ENCODE results near the gene FBXL7. TPM values are rescaled to one million over a fixed set of nuclear protein-coding genes. Genes with fewer than 3 reads are reported as not detected.

Gene FBXL7
- total and polyA plus RNA-seq, 2 of the 8 experiments (the other 6 are each of a cell fraction or from before 2014, with no cell fraction given) = 17.7 to 17.8 TPM

DNA sequence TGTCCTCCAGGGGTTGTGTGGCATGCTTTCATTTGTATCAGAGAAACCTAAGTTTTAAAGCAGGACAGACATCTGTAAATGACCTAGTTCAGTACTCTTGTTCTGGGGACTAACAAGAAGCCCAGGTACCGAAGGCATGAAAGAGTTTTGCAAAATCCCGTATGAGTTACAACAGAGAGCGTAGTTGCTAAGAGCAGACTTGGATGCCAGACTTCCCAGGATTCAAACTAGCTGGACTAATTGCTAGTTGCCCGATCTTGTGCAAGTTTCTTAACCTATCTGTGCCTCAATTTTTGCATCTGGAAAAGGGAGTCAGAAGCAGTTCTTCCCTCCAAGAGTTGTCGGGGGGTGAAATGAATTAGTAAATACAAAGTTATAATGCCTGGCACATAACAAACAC is 20.9 kb downstream of the FBXL7 start (continued):
- TF ChIP-seq CHD7 (IDR thresholded peaks at IDR 0.05; ENCODE audit: insufficient replicate concordance, low read length) (no peak), NANOG (IDR thresholded peaks at IDR 0.05; ENCODE audit: insufficient read depth, low read depth, low read length, poor library complexity, severe bottlenecking) (no peak), CHD1 (IDR thresholded peaks at IDR 0.05; ENCODE audit: low read depth, low read length) (no peak), BACH1 (IDR thresholded peaks at IDR 0.05; ENCODE audit: low read length) (no peak), EZH2 (IDR thresholded peaks at IDR 0.05; ENCODE audit: low read depth, low read length, severe bottlenecking) (no peak)

All from H1 (cell line).